Erythroblast (primary cell): Measurements from ENCODE around the gene RARG.

Experiments
- GATA1 ChIP-seq: IDR thresholded peaks from 2 replicates; pipeline ENCODE4 v1.6.1; 2011; ENCODE audit warnings: low read depth, mild to moderate bottlenecking, control low read depth, low read length, moderate library complexity
- POLR2A ChIP-seq: IDR thresholded peaks from 2 replicates; pipeline ENCODE4 v1.6.1; 2011; ENCODE audit warnings: mild to moderate bottlenecking, low read length

GRCh38 chr12:53277981-53278380 is 46.0 kb upstream of the RARG start:
- no peak for TF ChIP-seq POLR2A
- no peak for TF ChIP-seq GATA1
